GM21390 (cell line): Measurements from ENCODE around the gene GSTO2.
"Not testable (repeated sequence)": the region's sequence is repeated elsewhere in the genome, so short reads cannot be mapped to it uniquely, and the experiment has no call there.

Source experiments
- ATAC-seq: cut with Tn5 transposase; IDR thresholded peaks from one replicate; pipeline ENCODE4 v1.9.1; 2021; ENCODE audit not compliant: unreplicated experiment

The GSTO2 gene

GRCh38 chr10:104268713-104269645, at the start of gene GSTO2:
TSS of gene GSTO2 (plus strand) at chr10:104269184. CDS start at chr10:104274916, 5,732 bp downstream.
- peak; percentile 99 for ATAC-seq

- ATAC-seq = no peak
Measured at GRCh38 chr10:104220522-104220921, 48.5 kb upstream of the GSTO2 start.

GRCh38 chr10:104223304-104223703, 45.7 kb upstream of the GSTO2 start:
- ATAC-seq = no peak

GRCh38 chr10:104230490-104230889, 38.5 kb upstream of the GSTO2 start:
- no peak for ATAC-seq

GRCh38 chr10:104231784-104232612, 37.0 kb upstream of the GSTO2 start, which contains the start of gene CFAP43:
TSS of gene CFAP43 (minus strand) at chr10:104232364. CDS start at chr10:104232246, 118 bp downstream.
- ATAC-seq = peak; percentile 100

GRCh38 chr10:104232613-104233102, 36.3 kb upstream of the GSTO2 start:
- ATAC-seq = peak; percentile 20

GRCh38 chr10:104233817-104234216, 35.2 kb upstream of the GSTO2 start:
- no peak for ATAC-seq

GRCh38 chr10:104234934-104235333, 34.0 kb upstream of the GSTO2 start:
- no peak for ATAC-seq

- ATAC-seq = no peak
Measured at GRCh38 chr10:104235801-104236200, 33.2 kb upstream of the GSTO2 start.

GRCh38 chr10:104240078-104240477, 28.9 kb upstream of the GSTO2 start:
- ATAC-seq = no peak

- ATAC-seq = no peak
Measured at GRCh38 chr10:104242545-104242944, 26.4 kb upstream of the GSTO2 start.

GRCh38 chr10:104243009-104243408, 26.0 kb upstream of the GSTO2 start:
- not testable (repeated sequence) for ATAC-seq

- ATAC-seq = no peak
Measured at GRCh38 chr10:104243512-104243911, 25.5 kb upstream of the GSTO2 start.

- ATAC-seq = no peak
Measured at GRCh38 chr10:104245066-104245632, 23.8 kb upstream of the GSTO2 start.

- ATAC-seq = no peak
Measured at GRCh38 chr10:104246976-104247375, 22.0 kb upstream of the GSTO2 start.

- no peak for ATAC-seq
Measured at GRCh38 chr10:104247513-104248146, 21.4 kb upstream of the GSTO2 start.

- not testable (repeated sequence) for ATAC-seq
Measured at GRCh38 chr10:104248931-104249330, 20.1 kb upstream of the GSTO2 start.

- ATAC-seq = no peak
Measured at GRCh38 chr10:104250371-104250770, 18.6 kb upstream of the GSTO2 start.

GRCh38 chr10:104251443-104251842, 17.5 kb upstream of the GSTO2 start:
- ATAC-seq = no peak

GRCh38 chr10:104252368-104252767, 16.6 kb upstream of the GSTO2 start:
- no peak for ATAC-seq

GRCh38 chr10:104253106-104253505, 15.9 kb upstream of the GSTO2 start:
- ATAC-seq = no peak
